Keratinocyte (primary cell): Measurements from ENCODE around the gene HESX1.

Experiments
- EZH2 ChIP-seq: IDR thresholded peaks from one replicate; pipeline ENCODE4 v1.6.1; 2012; ENCODE audit warnings: inconsistent platforms, mild to moderate bottlenecking, low read length, moderate library complexity
- TF ChIP-seq, protein P1 (sequence below), 3 experiments: IDR thresholded peaks in 1 of 3; conservative IDR thresholded peaks in 1 of 3; optimal IDR thresholded peaks in 1 of 3; 2 replicates in 2 of 3; 3 replicates in 1 of 3; pipeline versions ENCODE3 to v1.5.1; 2011; ENCODE audit warnings: low read length in 3 of 3, mild to moderate bottlenecking in 3 of 3, moderate library complexity in 2 of 3, control low read depth in 1 of 3, inconsistent platforms in 1 of 3; ENCODE audit not compliant: insufficient read depth in 2 of 3; ENCODE audit errors: extremely low read depth in 1 of 3

- no peak for TF ChIP-seq EZH2
- TF ChIP-seq, protein P1, sequence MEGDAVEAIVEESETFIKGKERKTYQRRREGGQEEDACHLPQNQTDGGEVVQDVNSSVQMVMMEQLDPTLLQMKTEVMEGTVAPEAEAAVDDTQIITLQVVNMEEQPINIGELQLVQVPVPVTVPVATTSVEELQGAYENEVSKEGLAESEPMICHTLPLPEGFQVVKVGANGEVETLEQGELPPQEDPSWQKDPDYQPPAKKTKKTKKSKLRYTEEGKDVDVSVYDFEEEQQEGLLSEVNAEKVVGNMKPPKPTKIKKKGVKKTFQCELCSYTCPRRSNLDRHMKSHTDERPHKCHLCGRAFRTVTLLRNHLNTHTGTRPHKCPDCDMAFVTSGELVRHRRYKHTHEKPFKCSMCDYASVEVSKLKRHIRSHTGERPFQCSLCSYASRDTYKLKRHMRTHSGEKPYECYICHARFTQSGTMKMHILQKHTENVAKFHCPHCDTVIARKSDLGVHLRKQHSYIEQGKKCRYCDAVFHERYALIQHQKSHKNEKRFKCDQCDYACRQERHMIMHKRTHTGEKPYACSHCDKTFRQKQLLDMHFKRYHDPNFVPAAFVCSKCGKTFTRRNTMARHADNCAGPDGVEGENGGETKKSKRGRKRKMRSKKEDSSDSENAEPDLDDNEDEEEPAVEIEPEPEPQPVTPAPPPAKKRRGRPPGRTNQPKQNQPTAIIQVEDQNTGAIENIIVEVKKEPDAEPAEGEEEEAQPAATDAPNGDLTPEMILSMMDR (optimal IDR thresholded peaks at IDR 0.05 in 1 of 3, IDR thresholded peaks at IDR 0.05 in 1 of 3, conservative IDR thresholded peaks at IDR 0.05 in 1 of 3; ENCODE audit: extremely low read depth in 1 of 3, insufficient read depth in 2 of 3, low read length in 3 of 3), result no peak
Measured at GRCh38 chr3:57151749-57152148, 48.0 kb downstream of the HESX1 start.
